HFF-Myc (cell line): ENCODE data around the gene TMEM250.

Experiments
- DNase-seq: peaks from one replicate; pipeline ENCODE4 v3.0.0-alpha.2; 2011; ENCODE audit warnings: low read depth; ENCODE audit errors: extremely low read depth
- H3K4me3 ChIP-seq: replicated peaks from 2 replicates; pipeline ENCODE4 v1.5.1; 2011; ENCODE audit warnings: low read depth, mild to moderate bottlenecking, control low read depth, low read length
- TF ChIP-seq, protein P1 (sequence below): IDR thresholded peaks from 2 replicates; pipeline ENCODE4 v1.5.1; 2012; ENCODE audit warnings: mild to moderate bottlenecking, low read depth, low read length, control low read depth; ENCODE audit errors: missing control alignments

The TMEM250 gene

DNA sequence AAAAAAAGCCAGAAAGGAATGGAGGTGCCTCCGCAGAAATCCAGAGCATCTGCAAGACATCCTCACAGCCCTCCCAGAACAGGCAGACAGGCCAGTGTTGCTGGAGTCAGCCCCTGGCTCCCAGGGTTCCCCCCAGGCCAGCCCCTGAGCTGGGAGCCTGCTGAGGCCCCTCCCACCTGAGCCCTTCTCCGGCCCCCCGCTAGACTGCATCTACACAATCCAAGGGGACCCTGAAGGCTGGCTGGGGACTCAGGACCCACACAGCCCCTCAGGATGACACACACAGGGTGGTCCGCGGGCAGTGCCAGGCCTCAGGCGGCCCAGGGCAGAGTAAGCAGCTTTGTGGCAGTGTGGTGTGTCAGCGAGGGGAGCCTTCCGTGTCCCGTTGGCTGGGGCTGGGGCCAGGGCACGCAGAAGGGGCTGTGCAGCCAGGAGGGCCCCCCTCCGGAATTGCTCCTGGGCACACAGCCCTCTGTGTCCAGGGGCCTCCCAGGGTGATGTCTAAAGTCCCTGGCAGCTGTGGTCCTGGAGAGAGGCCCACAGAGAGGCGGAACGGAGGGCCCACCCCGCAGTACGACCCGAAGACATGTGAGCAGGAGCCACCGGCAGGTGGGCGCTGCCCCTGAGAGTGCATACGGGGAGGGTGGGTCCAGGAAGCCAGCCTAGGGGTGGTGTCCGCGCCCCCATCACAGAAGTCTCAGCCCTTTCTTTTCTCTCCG is 2.9 kb downstream of the TMEM250 start:
- DNase-seq: no peak
- no peak overlapping the region for H3K4me3 ChIP-seq
- TF ChIP-seq, protein P1, sequence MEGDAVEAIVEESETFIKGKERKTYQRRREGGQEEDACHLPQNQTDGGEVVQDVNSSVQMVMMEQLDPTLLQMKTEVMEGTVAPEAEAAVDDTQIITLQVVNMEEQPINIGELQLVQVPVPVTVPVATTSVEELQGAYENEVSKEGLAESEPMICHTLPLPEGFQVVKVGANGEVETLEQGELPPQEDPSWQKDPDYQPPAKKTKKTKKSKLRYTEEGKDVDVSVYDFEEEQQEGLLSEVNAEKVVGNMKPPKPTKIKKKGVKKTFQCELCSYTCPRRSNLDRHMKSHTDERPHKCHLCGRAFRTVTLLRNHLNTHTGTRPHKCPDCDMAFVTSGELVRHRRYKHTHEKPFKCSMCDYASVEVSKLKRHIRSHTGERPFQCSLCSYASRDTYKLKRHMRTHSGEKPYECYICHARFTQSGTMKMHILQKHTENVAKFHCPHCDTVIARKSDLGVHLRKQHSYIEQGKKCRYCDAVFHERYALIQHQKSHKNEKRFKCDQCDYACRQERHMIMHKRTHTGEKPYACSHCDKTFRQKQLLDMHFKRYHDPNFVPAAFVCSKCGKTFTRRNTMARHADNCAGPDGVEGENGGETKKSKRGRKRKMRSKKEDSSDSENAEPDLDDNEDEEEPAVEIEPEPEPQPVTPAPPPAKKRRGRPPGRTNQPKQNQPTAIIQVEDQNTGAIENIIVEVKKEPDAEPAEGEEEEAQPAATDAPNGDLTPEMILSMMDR: no peak

DNA sequence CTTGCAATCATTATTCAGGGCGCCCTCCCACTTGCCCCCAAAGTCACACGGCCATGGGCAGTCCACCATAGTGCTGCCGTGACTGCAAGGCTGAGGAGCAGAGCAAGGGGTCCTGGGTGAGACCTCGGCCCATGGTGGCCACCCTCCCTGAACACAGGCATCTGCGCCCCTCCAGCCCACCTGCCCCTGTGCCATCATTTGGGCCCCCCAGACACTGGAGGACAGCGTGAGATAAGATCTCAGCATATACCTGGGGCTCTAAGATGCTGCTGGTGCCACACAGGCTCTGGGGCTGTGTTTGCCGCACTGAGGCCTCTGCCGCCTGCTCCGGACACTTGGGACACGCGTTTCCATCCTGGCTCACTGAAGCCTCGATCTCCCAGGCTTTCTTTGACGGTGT is 3.5 kb downstream of the TMEM250 start:
- no peak overlapping the region for H3K4me3 ChIP-seq
- no peak for DNase-seq

DNA sequence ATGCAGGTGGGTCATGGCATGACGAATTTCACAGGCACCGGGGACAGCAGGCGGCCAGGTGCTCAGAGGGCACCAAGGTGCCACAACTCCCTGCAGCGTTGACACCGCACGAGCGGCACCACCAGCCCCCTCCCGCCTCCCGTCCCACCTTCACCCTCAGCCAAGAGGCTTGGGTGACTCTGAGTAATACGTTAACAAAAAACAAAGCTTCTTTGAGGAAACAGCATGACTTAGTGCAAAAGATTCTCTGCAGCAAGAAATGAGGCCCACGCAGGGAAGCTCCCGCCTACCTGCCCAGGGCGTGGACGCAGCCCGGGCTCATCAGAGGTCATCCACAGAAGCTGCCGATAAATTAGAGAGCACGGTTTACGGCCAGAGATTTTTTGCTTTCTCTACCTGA is 4.1 kb downstream of the TMEM250 start:
- H3K4me3 ChIP-seq: no peak overlapping the region
- DNase-seq: no peak
- TF ChIP-seq, protein P1: no peak

More for the DNA sequence above, 3.5 kb downstream of the TMEM250 start:
- TF ChIP-seq, protein P1: no peak

DNA sequence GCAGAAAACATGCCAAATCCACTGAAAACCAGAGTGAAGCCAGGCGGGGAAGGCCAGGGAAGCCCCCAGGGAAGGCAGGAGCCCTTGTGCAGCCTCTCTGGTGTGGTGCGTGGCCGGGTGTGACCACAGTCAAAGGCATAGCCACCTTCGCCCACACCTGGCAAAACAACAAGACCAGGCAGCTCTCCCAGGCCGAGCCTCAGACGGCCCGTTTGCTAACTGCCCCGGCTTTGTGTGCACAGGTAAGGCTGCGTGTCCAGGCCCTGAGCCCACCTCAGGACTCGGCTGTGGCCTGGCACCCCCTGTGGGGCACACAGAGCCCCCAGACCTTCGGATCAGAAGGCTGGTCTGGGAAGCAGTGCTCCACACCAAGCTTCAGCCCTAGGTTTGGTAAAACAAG is 6.1 kb downstream of the TMEM250 start:
- TF ChIP-seq, protein P1: no peak
- H3K4me3 ChIP-seq: no peak overlapping the region
- no peak for DNase-seq

DNA sequence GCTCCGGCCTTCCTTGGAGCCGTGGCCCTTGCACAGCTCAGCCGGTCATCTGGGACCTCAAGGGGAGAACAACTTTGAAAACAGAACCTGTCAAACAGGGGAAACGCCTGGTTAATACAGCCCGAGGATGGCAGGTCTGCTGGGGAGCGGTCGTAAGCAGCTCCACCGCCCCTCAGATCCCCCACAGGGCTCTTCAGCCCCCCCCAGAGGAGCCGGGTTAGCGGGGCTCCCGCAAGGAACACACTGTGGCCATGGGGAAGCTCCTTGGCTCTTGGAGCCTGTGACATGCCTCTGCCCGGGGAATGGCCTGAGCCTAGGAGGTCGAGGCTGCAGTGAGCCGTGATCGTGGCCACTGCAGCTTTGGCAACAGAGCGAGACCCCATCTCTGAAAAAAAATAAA is 6.8 kb downstream of the TMEM250 start:
- no peak for DNase-seq
- TF ChIP-seq, protein P1: no peak
- H3K4me3 ChIP-seq: no peak overlapping the region

DNA sequence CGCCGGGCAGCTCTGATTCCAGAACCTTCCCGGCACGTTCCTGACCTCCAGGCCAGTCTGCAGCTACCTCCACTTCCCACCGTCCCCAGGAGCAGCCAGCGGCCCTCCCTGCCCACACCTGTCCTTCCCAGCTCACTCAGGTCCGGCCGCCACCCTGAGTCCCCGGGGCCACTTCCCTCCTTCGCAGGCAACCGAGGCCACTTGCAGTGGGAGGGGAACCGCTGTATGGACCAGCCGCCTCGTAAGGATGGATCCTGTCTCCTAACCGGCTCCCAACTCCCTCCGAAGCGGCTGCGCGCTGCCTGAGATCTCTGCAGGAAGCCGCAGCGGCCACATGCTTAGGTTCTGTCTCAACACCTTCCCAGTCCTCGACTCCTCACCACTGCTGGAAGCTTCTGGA is 7.5 kb downstream of the TMEM250 start:
- no peak overlapping the region for H3K4me3 ChIP-seq
- TF ChIP-seq, protein P1: no peak
- DNase-seq: no peak
